A673 (cell line): Measurements from ENCODE around the gene ADAM23.

Experiments used
- CTCF ChIP-seq: fragments of 300-800, 200-600 bp; sonication (generic); conservative IDR thresholded peaks from 2 replicates; pipeline ENCODE4 v1.5.1; 2017; ENCODE audit warnings: low read depth, mild to moderate bottlenecking, antibody characterized with exemption, low read length, moderate library complexity, mixed read lengths
- EZH2 ChIP-seq: fragments of 200-600 bp; sonication (generic); IDR thresholded peaks from 2 replicates; pipeline ENCODE4 v1.6.1; 2017; ENCODE audit warnings: borderline replicate concordance, low read depth, mild to moderate bottlenecking, mixed read lengths, antibody characterized with exemption, low read length; ENCODE audit not compliant: poor library complexity, severe bottlenecking

DNA sequence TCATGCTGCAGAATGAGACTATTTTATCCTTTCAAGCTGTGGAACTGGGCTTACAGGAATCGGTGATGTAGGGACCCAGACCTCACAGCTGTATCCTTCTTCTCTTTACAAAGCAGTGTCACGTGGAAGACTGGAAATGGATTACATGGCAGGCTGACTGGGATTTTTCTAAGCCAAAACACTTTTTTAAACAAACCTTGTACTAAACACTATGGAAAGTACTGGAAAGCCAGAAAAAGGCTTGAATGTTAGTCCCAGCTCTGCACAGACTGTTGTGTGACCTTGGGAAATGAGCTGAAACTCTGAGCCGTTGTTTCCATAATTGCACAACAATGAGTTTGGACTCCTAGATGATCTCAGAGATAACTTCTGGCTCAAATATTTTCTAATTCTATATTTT lies 7.6 kb upstream of the ADAM23 start:
- TF ChIP-seq CTCF (no peak), EZH2 (no peak)
